Measurements from ENCODE around the gene TMEM256.

GRCh38 chr17:7431231-7431630 lies 27.3 kb upstream of the TMEM256 start:
- TF ChIP-seq POLR2AphosphoS5 (IDR thresholded peaks at IDR 0.05; ENCODE audit: low read depth, low read length): no peak
- TF ChIP-seq POLR2A (IDR thresholded peaks at IDR 0.05; ENCODE audit: low read depth, low read length): no peak

Data from GM12892 (cell line).